GM21515 (cell line): ENCODE results near the gene OR2T2.
"Not testable (repeated sequence)": the region's sequence is repeated elsewhere in the genome, so short reads cannot be mapped to it uniquely, and the experiment has no call there.

Source experiments
- ATAC-seq: cut with Tn5 transposase; IDR thresholded peaks from one replicate; pipeline ENCODE4 v1.9.1; 2021; ENCODE audit not compliant: unreplicated experiment

The OR2T2 gene

DNA sequence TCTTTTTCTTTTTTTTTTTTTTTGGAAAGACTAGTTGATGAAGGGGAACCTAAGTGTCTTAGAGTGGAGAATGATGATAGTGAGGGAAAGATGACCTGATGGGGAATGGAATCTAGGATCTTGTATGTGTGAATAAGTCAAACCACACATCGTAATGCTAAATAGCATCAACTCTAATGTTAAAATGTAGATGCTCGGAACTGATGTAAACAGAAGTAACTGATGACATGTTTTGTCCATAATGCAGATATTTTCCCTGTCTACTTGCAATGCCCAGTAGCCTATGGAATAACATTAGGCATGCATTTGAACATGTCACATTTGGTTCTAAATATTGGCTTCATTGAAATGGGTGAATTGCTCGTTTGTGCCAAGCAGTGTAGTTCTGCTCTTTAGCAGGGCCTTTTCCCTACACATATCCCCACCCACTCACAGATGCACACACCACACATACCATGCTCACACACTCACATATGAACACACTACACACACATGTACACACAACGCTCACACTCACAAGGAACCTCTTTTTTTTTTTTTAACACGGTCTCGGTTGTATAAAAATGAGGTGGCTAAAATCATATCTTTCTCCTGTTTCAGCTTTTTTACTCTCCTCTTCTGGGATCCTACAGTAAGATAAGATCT, 4.5 kb downstream of the OR2T2 start:
- not testable (repeated sequence) for ATAC-seq

DNA sequence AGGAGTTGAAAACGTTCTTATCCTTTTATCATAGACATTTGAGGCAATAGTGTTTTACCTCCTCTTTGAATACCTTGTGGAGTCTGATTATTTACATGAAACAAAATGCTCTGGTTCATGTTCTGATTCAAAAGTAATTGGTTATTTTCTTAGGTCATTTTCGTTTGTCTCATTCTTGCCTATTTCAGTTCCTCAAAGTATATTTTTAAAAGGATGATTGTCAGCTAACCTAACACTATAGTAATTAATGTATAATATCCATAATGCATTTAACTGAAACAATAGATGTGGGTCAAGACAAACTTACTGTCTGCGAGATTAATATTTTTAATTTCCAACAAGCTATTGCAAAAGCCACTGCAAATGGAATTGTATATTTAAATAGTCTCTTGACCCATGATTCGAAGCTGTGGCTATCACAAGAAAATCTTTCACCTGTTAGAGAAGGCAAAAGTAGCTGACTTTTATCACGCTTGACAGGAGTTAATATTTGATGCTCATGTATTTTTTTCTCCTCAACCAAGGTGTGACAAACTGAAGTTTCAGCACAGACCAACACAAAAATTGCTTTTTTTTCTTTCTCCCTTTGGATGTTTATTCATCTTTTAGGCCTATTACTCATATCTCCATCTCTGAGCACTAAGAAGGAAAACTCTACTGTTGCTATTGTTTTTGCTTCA, 5.2 kb downstream of the OR2T2 start:
- ATAC-seq, result peak; percentile 67

DNA sequence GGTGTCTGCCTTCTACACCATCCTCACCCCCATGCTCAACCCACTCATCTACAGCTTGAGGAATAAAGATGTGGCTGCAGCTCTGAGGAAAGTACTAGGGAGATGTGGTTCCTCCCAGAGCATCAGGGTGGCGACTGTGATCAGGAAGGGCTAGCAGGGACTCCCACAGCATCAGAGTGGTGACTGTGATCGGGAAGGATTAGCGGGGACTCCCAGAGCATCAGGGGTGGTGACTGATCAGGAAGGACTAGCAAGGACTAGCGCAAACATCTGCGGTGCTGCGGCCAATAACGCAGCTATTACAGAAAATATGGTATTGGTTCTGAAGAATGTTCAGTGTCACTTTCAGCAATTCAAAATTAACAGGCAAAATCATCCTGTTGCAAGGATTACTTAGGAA, 8.2 kb downstream of the OR2T2 start:
- not testable (repeated sequence) for ATAC-seq

DNA sequence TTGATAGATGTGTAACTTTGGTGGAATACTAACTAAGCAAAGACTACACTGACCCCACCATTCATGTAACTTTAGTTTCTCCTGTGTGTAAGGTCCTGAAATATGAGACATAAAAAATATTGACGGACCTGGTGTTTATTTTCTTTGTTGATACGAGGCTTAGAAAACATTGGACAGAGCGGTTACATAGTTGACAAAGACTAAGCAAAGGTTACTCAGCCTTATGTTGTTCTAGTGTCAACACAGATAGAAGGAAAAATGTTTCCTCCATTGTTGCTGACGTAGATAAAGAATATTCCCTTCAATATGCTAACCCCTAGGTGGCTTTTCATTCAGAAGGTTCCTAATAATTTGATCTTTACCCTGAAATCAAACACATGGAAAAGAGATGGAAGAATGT, 9.6 kb downstream of the OR2T2 start:
- ATAC-seq, result not testable (repeated sequence)

DNA sequence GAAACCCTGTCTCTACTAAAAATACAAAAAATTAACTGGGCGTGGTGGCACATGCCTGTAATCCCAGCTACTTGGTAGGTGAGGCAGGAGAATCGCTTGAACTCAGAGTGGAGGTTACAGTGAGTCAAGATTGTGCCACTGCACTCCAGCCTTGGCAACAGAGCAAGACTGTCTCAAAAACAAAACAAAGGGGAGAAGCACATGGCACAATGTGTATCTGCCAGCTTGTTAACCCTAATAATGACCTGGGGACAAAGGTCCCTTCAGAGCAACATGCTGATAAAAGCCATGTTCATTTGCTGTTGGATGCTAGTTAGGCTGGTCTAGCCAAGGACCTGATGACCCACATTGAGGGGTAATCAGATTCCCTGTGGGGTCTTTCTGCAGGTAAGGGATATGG, 11.2 kb downstream of the OR2T2 start:
- ATAC-seq, result not testable (repeated sequence)

DNA sequence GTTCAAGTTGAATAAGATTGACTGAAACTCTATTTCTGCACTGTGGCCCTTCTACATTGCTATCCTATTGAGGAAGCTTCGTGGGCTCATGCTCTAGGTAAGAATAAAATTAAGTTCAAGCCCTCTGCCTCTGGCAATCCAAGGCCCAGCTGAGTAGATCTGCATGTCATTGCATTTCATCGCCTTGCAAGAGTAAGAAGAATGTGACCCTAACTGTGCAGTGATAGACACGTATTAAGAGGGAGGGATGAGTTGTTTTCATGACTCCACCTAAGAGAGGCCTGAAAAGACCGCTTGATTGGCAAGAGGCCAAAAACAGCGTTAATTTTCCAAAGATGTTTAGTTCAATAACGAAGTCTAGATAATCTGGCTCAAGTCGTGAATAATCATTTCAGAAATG, 13.7 kb downstream of the OR2T2 start:
- not testable (repeated sequence) for ATAC-seq

DNA sequence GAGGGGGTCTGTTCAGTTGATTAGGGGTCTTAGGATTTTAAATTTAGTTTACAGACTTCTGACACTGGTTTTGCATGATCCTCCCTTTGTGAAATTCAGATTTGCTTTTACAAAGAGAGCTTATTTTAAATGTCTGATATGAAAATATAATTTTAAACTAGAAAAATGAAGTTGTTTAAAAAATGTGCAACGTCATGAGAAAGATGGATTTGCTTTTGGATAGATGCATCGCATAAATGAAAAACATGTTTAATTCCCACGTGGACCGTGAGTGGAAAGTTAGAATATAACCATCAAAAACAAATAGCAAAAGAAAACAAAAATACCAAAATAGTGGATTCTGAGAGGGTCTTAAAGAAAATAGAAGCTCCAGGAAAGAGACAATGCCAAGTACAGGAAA, 25.7 kb downstream of the OR2T2 start:
- ATAC-seq, result no peak

DNA sequence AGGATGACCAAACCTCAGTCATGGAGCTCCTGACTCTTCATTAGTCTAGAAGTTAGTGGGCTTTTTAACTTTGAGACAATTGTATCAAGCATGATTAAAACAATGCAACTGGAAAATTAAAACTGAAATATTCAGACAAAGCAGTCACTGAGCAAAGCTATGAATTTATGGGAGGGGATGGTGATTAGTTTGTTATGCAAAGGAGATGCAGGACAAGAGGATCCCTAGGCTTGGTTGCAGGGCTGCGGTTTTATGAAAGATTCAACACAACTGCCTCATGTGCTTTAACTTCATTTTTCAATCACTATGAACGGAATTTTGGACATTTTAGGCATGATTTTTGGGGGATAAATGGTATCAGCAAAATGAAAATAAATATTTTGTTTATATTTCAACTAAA, 26.7 kb downstream of the OR2T2 start:
- not testable (repeated sequence) for ATAC-seq

DNA sequence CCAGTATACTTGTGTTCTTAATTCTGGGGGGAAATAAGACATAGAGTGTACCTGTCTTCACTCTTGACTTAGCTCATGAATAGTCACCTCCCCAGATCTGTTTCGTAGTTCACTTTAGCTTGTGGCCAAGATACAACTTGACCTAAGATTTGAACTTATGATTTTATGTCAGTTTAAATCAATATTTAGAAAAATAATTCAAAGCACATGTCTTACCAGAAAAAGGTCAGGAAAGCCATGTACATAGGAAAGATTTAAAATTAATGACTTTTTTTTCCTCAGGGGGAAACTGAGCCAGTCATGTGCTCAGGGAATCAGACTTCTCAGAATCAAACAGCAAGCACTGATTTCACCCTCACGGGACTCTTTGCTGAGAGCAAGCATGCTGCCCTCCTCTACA, 27.6 kb downstream of the OR2T2 start, which contains the start of gene OR2T3:
Gene OR2T3, plus strand, starts transcription at position 301 of the 400 bp plus-strand sequence. Its CDS starts 0 bp downstream, at position 301.
- not testable (repeated sequence) for ATAC-seq

DNA sequence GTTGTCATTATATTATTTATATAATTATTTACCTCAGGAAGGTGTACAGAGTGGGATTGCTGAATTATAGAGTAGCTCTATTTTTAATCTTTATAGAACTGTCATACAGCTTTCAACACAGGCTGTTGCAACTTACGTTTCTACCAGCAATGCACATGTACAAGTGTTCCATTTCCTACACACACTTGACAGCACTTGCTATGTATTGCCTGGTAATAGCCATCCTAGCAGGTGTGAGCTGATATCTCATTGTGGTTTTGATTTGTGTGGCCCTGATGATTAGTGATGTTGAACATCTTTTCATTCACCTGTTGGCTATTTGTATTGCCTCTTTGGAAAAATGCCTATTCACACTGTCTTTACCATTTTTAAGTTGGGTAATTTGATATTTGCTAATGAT, 30.2 kb downstream of the OR2T2 start:
- peak; percentile 82 for ATAC-seq

DNA sequence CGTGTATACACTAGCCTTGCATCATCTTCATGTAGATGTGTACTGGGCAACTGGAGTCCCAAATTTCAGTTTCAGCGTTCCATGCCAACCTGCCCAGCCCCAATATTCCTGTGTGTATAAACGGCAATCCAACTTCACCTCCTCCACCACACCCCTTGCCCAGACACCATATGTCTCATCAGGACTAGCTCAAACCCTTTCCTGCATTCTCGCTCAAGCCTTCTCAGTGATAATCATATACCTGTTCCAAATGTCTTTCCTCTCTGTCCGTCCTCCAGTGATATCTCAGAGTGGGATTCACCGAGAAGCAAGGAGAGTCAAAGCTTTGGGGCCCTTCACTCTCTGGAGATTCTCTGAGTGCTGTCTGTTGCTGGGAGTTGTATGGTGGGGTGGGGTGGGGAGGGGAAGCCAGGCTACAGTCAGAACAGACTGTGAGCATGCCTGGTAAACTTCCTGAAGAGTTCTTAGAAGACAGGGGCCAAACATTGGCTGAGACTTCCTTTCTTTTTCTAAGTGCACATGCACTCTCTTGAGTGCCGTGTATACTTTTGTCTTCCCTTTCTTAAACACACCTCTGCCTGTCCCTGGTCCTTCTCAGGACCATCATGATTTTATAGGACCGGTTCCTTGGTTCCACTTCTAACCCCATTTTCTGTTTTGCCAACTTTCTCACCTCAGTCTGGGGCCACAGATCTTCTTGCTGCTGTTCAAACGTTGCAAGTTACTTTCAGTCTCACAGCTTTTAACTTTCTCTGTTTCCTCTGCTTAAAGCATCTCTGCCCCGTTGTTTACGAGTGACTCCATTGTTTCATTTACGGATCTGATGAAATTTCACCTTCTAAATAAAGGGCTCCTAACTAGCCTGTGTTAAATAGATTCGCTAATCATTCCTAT, 36.5 kb downstream of the OR2T2 start:
- peak; percentile 86 for ATAC-seq

DNA sequence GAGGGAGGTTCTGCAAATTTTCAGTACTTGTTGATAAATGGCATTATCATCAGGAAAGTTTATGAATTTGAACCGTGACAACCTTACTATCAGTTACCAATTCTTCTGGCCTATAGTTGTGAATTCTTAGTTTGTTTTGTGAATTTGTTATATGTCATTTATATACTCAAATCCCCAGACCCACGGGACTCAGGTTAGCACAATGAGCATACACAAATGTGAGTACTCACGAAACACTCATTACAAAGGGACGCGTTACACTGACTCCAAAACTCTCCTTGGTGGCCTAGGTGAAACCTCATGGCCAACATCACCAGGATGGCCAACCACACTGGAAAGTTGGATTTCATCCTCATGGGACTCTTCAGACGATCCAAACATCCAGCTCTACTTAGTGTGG, 42.9 kb downstream of the OR2T2 start, which contains the start of gene OR2T5:
Gene OR2T5, plus strand, starts transcription at position 301 of the 400 bp plus-strand sequence. Its CDS starts 0 bp downstream, at position 301.
- ATAC-seq, result not testable (repeated sequence)

DNA sequence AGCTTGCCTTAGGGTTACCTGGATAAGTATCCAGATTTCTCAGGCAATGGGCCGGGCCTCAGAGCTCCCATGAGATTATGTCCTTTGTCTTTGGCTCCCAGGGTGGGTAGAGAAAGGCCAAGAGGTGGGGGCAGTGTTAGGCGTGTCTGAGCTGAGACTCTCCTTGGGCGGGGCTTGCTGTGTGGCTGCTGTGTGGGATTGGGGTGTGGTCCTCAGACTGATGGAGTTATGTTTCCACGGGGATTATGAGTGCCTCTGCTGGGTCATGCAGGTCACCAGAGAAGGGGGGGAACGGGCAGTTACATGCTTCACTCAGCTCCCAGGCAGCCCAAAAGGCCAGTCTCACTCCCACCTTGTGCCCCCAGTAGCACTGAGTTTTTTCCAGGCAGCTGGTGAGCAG, 51.2 kb downstream of the OR2T2 start:
- not testable (repeated sequence) for ATAC-seq

DNA sequence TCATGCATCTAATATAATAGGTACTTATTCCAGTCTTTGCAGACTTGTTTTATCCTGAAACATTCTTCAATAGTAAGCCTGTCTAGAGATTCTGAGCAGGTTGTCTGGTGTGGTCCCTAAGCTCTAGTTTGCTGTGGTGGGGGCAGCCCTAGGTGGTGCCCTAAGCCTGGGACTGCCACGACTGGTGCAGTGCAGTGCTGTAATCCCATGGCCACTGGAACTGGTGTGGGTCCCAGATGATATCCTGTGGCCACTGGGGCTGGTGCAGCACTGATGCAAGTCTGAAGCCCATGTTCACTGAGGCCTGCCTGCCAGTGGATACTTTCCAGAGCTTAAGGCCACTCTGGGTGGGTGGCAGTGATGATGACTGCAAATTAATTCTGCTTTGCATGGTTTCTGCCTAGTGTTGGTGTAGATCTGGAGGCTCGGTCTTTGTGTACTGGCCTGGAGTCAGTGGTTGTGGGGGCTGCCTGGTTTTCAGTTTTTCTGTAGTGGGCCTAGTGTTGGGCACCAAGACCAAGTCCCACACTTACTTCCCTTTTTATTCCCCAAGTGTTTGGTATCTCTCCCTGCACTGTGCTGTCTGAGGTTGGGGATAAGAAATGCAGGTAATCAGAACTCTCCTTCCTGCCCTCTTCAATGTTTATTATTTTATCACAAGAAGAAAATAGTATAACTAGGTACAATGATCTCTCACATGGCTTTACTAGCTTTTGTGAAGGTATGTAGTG, 55.0 kb downstream of the OR2T2 start:
- ATAC-seq, result not testable (repeated sequence)
